ENCODE results near the gene ILDR2. TPM values are rescaled to one million over a fixed set of nuclear protein-coding genes. Genes with fewer than 3 reads are reported as not detected.
A peak's percentile ranks its signal among the peaks of the same experiment; 100 is the strongest.

ILDR2 gene
- polyA plus RNA-seq, 1 of the 3 experiments (the other 2 are of a cell fraction) = 0.05 TPM

DNA sequence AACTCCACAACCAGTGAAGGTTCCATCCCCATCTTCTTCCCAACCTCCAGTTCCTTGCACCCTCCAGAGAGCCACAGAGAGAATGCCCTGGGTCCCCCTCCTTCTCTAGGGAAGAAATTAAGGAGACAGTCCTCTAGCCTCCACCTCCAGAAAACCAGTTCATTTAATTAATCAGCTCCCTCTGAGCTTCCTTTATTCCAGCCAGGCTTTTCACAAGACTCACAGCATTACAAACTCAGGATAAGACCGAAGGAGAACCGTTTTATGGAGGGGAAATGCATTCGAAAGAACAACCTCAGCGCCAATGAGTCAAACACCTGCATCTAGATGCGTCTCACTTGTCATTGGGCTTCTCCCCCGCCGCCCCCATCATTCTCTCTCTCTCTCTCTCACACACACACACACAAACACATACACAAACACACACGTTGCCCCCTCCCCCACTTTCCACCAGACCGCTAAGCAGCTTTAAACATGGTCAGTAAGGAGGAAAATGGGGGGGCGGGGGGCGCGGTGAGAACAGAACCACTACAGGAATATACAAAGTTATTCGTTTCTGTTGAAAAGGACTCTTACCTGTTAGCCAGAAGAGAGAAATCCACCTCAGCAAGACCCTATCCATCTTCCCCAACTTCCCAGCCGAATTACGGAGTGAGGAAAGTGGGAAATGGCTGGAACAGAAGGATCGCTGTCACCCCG is 544 bp downstream of the ILDR2 start:
- Histone ChIP-seq H3K36me3 (replicated peaks in 1 of 2; ENCODE audit: control insufficient read depth in 1 of 2, insufficient read depth in 2 of 2, low read length in 1 of 2) (no peaks in the 10 kb centered on the region), H3K27me3 (ENCODE audit: insufficient read depth) (peaks cover 51% of the 10 kb centered on the region), H4K20me1 (ENCODE audit: insufficient read depth) (no peaks in the 10 kb centered on the region), H3F3A (replicated peaks; ENCODE audit: insufficient read depth) (no peaks in the 10 kb centered on the region), H3K4me1 (ENCODE audit: control insufficient read depth in 1 of 2, insufficient read depth in 2 of 2, low read depth in 1 of 2, low read length in 1 of 2) (peaks cover 0 to 7% of the 10 kb centered on the region in 2 experiments; a peak in 1 of 4 replicates), H3K27ac (ENCODE audit: low read depth in 2 of 2, low read length in 1 of 2) (no peak overlapping the region), H3K9me3 (no peaks in the 10 kb centered on the region), H2AFZ (ENCODE audit: low read depth) (peak overlapping the region; percentile 65; the same call in 1 of the 2 replicates), H3K4me3 (ENCODE audit: low read depth in 2 of 2, low read length in 1 of 2) (peak overlapping the region; percentile 55 to 61), H3K79me2 (ENCODE audit: insufficient read depth) (no peaks in the 10 kb centered on the region), H3K9ac (no peak overlapping the region), H3K4me2 (peak overlapping the region; percentile 84), H3K9me2 (no peaks in the 10 kb centered on the region)
- no peak for DNase-seq
- ChIA-PET CTCF (interaction anchor here (0.6 to 3.2 kb wide), 4 partner anchors 19 to 90 kb away, joined by 3 to 17 read pairs (median 4); no protein-coding TSS in a partner anchor), POLR2A (no interaction called here)
- TF ChIP-seq CHD2 (IDR thresholded peaks at IDR 0.05; ENCODE audit: low read length, partially characterized antibody) (no peak), MAX (IDR thresholded peaks at IDR 0.05; ENCODE audit: low read depth) (no peak), USF2 (IDR thresholded peaks at IDR 0.05; ENCODE audit: borderline replicate concordance, low read depth, low read length) (no peak), GATA2 (CRISPR knock-in tag; IDR thresholded peaks at IDR 0.05) (no peak), MXI1 (IDR thresholded peaks at IDR 0.05; ENCODE audit: low read depth, low read length) (no peak), YY1 (IDR thresholded peaks at IDR 0.05; ENCODE audit: low read depth) (no peak), USF1 (IDR thresholded peaks at IDR 0.05; ENCODE audit: borderline replicate concordance, low read depth) (no peak), ELF1 (IDR thresholded peaks at IDR 0.05) (no peak), EP300 (IDR thresholded peaks at IDR 0.05; ENCODE audit: borderline replicate concordance in 1 of 2, low read depth in 1 of 2, low read length in 1 of 2) (no peak), RXRA (IDR thresholded peaks at IDR 0.05; ENCODE audit: borderline replicate concordance, low read depth) (no peak), NRF1 (IDR thresholded peaks at IDR 0.05; ENCODE audit: low read depth, low read length) (no peak), TAF1 (IDR thresholded peaks at IDR 0.05; ENCODE audit: borderline replicate concordance, low read depth, low read length) (no peak), MEF2A (IDR thresholded peaks at IDR 0.05; ENCODE audit: borderline replicate concordance, low read depth) (no peak), FOSL2 (IDR thresholded peaks at IDR 0.05; ENCODE audit: borderline replicate concordance, low read depth) (no peak), TCF12 (IDR thresholded peaks at IDR 0.05) (no peak)
- TF ChIP-seq, protein P1, sequence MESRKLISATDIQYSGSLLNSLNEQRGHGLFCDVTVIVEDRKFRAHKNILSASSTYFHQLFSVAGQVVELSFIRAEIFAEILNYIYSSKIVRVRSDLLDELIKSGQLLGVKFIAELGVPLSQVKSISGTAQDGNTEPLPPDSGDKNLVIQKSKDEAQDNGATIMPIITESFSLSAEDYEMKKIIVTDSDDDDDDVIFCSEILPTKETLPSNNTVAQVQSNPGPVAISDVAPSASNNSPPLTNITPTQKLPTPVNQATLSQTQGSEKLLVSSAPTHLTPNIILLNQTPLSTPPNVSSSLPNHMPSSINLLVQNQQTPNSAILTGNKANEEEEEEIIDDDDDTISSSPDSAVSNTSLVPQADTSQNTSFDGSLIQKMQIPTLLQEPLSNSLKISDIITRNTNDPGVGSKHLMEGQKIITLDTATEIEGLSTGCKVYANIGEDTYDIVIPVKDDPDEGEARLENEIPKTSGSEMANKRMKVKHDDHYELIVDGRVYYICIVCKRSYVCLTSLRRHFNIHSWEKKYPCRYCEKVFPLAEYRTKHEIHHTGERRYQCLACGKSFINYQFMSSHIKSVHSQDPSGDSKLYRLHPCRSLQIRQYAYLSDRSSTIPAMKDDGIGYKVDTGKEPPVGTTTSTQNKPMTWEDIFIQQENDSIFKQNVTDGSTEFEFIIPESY (IDR thresholded peaks at IDR 0.05; ENCODE audit: borderline replicate concordance, low read depth) = no peak
- WGBS (ENCODE audit: low lambda C conversion rate) = 5% methylated on average over 15 of the region's 17 CpGs
